GM12891 (cell line): ENCODE measurements around the gene KLK13.

ENCODE experiments used
- POLR2A ChIP-seq: IDR thresholded peaks from 2 replicates; pipeline ENCODE4 v1.6.1; 2011; ENCODE audit warnings: low read depth, low read length, control low read depth
- POLR2AphosphoS5 ChIP-seq: IDR thresholded peaks from 2 replicates; pipeline ENCODE4 v1.6.1; 2011; ENCODE audit warnings: low read depth, low read length, control low read depth
- POU2F2 ChIP-seq: IDR thresholded peaks from 2 replicates; pipeline ENCODE4 v1.6.1; 2011; ENCODE audit warnings: low read depth, mild to moderate bottlenecking, control low read depth, low read length, moderate library complexity
- SPI1 ChIP-seq: IDR thresholded peaks from 2 replicates; pipeline ENCODE4 v1.6.1; 2011; ENCODE audit warnings: low read depth, low read length, control low read depth
- TAF1 ChIP-seq: IDR thresholded peaks from 2 replicates; pipeline ENCODE4 v1.6.1; 2011; ENCODE audit warnings: low read depth, low read length, control low read depth

GRCh38 chr19:51031880-51032225, 33.0 kb downstream of the KLK13 start:
- no peak for TF ChIP-seq TAF1
- no peak for TF ChIP-seq POLR2A
- TF ChIP-seq POLR2AphosphoS5, result no peak
- TF ChIP-seq SPI1, result no peak
- TF ChIP-seq POU2F2, result no peak
